G401.6 (cell line): ENCODE data around the gene ARPC2.

ENCODE experiments used
- FAIRE-seq: peaks from 2 replicates; lab custom pipeline; 2012; peaks lifted over from hg19 to GRCh38; lab: Jason Lieb, UNC

The ARPC2 gene

DNA sequence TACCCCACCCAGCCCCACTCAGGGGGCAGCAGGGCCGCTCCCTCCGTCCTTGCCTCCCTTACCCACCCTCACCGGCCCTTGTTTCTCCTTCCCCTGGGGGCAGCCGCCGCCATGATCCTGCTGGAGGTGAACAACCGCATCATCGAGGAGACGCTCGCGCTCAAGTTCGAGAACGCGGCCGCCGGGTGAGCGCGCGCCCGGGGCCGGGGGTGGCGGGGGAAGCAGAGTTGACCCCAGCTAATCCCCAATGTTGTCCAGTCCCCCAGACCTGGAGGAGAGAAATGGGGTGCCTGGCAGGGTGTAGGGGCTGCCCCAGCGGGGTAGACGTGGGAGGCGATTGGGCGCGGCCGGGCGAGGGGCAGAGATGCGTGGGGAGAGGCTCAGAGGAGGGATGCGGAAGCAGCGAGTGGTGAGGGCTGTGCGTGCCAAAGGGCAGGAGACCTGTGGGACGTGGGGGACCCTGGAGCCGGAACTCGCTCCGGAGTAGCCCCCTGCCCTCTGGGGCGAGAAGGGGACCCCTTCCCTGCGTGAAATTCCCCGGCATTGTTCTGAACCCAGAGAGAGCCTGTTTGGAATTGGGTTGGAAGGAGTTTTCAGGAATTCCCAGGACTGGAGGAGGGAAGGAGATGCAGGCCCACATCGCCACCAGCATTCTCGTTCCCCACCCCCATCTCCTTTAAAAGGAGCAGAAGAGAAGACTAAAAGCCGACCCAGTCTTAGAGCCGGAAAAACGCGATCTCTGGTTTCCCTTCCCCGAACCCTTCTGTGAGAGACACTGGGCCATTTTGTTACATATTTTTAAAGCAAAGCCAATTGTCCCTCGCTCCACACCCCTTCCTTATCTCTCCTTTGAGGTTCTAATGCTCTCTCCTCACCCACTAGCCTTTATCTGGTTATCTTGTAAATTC, 625 bp downstream of the ARPC2 start:
- FAIRE-seq: no peak

DNA sequence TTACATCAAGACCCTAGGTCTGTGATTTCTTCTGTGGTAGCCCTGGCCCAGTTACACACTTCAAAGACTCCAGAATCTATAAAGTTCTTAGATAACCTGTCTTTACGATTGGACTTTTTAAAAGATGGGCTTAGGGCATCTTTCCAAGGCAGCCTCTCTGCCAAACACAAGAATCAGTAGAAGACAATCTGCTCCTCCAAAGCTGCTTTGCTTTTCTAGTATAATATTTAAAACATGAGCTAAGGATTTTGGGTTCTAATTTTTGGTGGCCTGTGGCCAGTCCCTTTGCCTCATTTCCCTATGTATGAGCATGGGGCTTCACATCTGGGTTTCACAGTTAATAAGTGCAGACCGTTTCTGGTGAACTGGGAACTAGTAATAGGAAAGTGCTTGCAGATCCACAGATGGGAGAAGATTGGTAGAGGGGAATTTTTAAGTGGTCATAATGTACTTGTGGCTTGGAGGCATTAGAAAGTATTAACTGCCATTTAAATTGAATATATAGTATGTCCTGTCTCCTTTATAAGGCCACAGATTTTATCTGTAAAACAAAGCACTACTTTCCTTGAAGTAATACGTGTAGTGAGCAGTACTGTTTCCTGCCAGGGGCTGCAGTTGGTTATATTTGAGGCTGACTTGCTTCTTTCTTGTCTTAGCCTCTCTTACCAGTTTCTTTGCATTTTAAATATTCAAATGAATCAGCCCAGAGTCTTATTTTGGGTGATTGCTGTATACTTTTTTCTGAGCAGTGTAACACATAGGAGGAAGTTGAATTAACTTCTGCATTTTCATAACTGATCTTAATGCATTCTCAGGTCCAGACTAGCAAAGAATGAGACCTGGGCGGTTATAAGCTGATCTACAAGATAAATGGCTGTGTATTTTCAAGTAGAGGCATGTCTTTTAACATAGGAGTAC, 1.5 kb downstream of the ARPC2 start:
- no peak for FAIRE-seq

DNA sequence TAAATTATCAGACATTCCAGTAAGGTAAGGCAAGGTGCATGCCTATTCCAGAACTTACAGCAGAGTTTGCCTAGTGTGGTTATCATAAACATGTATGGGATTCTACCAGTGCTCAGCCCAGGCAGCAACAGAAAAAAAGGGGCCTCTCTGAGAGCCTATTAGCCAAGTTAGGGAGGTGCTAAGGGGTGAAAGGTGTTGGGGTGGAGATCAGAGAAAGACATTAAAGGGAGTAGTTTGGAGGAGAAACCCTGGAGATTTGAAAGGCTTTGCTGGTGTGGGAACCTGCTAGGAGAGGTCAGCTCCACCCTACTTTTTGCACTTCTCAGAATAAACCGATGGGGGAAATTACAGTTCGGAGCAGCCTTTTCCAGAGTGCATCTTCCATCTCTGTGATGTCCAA, 2.9 kb downstream of the ARPC2 start:
- FAIRE-seq: no peak

DNA sequence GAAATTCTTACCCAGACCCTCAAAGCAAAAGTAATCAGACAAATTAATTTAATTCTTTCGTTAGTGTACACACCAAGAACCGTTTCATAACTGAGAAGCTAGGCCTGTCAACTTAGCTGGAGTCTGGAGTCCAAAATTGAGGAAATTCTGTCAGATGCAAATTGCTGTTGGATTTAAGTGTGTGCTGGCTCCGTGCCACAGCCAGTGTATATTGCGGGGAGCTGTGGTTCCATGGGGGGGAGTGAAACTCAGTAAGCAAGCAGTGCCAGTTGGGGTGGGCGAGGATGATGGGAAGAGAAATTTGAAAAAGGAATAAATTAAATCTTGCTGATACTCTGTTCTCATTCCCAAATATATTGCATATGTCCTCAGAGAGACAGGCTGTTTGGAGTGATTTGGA, 4.0 kb downstream of the ARPC2 start:
- FAIRE-seq: no peak

DNA sequence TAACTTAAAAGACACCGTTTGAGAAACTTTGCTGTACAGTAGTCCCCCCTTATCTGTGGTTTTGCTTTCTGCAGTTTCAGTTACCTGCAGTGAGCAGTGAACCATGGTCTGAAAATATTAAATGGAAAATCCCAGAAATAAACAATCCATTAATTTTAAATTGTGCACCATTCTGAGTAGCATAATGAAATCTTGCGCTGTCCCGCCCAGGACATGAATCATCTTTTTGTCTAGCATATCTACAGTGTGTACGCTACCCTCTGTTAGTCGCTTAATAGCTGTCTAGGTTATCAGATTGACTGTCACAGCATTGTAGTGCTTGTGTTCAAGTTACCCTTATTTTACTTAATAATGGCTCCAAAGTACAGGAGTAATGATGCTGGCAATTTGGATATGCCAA, 6.1 kb downstream of the ARPC2 start:
- no peak for FAIRE-seq

DNA sequence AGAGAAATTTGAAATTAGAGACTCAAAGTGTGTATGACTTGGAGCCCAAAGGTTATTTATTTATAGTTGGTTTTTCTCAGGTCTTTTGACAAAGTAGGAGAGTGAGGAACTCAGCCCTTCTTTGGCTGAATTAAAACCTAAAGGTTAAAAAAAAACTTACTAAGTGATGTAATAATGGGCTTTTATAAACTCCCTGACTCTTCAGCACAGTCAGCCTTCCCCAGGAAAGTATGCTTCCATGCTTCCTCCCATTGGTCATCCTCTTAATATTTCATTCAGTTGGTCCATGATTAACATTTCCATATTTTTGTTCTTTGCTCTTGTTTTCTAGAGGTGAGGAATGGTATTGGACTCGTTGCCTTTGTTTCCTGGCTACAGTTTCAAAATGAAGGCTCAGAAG, 7.2 kb downstream of the ARPC2 start:
- no peak for FAIRE-seq

DNA sequence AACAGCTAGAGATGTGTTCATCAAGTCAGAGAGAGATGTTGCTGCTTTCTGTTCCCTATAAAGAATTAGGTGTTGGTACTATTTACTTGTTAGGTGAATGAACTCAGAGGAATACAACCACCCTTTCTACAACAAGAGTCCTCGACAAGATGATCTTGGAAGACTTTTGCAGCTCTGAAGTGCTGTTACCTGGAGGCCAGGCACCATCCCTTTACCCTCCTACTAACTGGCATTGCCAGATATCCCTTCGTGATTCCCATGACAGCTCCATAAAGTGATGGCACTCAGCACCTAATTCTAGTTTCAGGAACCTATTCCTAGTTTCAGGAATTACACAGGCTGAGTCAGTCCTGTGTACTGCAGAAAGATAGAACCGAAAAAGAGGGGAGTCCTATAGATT, 9.9 kb downstream of the ARPC2 start:
- FAIRE-seq: no peak

DNA sequence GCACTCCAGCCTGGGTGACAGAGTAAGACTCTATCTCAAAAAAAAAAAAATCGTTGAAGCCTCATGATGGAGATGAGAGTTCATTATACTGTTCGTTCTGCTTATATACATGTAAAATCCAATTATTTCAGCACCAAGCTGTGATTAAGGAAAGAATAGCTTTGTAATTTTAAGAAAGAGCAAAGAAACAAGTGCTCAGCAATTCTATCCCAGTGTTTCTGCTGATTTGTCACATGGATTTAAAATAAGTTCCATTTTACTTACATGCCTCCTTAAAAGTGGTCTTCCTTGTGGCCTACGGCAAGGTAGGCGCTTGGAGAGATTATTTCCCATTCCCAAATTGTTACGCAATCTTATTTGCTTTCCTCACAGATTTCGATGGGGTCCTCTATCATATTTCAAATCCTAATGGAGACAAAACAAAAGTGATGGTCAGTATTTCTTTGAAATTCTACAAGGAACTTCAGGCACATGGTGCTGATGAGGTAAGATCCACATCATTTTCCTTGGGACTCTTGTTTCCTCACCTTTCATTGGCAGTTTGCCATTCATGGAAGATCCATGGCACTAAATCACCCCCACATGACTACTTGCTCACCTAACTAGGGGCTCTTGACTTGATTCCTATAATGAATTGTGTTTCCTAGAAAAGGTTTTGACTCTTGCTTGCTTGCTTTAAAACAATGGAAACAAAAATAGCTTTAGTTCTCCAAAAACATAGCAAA, 11.5 kb downstream of the ARPC2 start:
- no peak for FAIRE-seq

DNA sequence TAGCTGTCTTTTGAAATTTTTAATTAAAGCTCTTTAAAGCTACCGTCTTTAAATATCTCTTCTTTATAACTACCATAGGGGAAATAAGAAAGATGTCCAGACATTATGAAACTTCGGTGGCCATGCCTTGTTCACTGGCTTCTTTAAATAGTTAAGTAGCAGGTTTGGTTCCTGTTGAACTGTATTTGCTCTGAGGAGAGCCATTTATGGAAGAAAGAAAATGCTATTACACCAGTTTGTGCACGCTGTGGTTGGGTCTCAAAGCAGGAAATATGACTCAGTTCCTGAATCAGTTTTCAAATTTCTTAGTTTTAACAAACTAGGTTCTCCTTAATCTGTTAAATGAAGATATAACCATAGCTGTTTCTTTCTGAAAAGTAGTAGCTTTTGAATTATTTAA, 12.2 kb downstream of the ARPC2 start:
- peak; percentile 27 for FAIRE-seq

DNA sequence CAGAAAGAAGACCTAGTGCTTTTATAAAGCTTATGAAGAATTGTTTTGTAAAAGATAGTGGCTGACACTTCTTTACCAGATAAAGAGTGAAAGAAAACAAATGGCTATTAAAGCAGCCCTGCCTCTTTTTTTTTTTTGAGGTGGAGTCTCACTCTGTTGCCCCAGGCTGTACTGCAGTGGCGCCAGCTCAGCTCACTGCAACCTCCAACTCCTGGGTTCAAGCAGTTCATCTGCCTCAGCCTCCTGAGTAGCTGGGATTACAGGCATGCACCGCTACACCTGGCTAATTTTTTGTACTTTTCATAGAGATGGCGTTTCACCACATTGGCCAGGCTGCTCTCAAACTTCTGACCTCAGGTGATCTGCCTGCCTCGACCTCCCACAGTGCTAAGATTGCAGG, 12.9 kb downstream of the ARPC2 start:
- FAIRE-seq: no peak

DNA sequence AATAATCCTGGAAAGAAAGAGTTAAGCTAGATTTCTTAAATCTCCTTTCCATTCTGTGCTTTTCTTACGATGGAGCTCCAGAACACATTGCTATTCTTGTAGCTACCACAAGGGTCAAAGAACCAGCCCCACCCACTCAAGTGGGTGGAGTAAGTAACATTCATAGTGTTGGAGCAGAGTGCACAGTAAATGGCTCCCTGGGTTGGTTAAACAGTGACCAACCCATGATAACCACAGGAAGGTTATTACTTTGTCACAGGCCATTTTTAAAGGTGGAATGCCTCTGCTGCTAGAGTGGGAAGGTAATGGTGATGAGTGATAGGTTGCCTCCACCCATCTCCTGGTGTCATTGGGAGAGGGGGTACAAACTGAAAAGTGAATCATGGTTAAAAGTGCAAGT, 13.9 kb downstream of the ARPC2 start:
- FAIRE-seq: no peak

DNA sequence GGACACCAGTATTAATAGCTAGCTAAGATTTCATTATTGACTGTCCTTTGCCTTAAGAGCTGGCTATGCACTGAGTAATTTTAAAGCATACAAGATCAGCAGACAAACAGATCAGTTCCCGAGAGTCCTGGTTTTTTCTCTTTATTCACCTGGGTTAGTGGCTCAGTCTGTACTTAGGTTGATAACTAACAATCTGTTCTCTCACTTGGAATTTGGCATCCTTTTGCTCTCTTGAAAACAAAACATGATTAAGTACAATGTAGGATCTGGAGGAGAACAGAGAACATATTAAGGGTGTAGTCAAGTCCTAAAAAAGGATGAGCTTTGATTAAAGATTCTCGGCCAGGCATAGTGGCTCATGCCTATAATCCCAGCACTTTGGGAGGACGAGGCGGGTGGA, 16.6 kb downstream of the ARPC2 start:
- FAIRE-seq: no peak

DNA sequence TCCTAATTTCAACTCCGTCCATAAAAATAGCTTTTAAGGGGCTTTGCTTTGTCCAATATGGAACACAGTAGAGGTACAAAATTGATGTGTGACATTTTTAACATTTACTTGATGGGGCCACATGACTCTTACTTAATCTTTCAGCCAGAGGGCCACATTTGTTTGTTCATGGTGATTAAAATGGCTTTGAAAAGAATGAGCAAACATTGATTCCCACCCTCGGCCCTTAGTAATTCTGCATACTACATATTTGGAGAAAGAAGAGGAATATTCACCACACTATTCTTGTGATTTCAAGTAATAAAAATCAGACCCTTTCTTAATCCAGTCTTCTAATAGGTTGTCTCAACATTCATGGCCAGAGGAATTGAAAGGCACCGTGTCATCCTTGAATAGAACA, 17.5 kb downstream of the ARPC2 start:
- FAIRE-seq: no peak

DNA sequence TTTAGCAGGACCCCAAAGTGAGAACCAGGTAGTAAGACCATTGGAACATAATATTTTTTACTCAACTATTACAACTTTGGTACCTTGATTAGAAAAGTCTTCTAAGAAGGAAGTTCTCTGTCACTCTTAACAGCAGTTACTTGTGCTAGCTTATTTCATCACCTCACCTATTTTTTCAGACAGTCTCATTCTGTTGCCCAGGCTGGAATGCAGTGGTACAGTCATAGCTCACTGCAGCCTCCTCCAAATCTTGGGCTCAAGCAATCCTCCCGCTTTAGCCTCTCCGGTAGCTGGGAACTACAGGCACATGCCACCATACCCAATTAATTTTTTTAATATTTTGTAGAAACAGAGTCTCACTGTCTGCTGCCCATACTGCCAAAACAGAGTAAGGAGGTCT, 18.0 kb downstream of the ARPC2 start:
- FAIRE-seq: no peak

DNA sequence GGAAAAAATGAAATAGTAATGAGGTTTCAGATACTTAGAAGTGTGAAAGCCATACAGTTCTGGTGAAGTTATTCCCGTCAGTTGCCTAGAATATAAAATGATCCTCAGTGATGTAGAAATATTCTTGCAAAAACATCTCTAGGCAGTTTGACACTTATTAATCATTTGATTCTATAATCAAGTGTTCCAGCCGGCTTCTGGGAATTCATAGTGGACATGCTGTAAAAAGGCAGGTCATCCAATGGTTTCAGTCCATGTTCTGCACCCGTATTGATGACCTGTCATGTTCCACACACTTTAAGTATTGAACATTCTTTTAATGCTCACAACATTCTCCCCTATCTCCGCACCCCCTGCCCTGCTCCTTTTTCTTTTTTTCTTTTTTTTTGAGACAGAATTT, 19.8 kb downstream of the ARPC2 start:
- no peak for FAIRE-seq

DNA sequence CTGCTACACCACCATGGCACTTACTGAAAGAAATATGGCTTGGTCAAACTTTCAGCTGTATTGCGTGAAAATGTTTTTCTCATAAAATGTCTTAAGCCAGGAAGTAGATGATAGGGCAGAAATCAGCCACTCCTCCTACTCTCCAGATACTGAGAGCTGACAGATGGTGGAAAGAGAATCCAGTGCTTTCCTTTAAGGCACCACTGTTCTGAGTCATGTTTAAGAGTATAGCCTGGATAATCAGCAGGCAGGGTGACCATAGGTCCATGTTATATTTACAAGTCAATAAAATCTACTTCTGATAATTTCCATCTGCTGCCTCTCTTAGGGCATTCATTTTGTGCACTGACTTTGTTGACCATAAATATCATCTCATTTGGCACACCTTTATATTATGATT, 21.9 kb downstream of the ARPC2 start:
- no peak for FAIRE-seq

DNA sequence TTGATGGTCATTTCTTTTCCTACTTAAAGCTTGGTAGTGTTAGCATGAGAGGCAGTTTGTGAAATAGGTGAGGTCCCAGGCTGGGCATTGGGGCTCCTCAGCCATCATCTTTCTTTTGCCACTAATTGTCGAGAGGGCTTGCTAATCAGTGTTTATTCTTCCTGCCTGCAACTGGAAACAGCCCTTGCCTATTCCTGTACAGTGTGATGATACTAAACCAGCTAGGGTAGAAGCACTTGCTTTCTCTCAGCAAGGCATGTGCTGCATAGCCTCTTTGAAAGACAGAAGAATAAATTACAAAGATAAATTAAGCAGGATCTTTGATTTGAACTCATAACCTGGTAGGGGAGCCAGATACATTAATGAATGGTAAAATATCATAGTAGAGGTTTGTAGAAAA, 27.2 kb downstream of the ARPC2 start:
- no peak for FAIRE-seq

DNA sequence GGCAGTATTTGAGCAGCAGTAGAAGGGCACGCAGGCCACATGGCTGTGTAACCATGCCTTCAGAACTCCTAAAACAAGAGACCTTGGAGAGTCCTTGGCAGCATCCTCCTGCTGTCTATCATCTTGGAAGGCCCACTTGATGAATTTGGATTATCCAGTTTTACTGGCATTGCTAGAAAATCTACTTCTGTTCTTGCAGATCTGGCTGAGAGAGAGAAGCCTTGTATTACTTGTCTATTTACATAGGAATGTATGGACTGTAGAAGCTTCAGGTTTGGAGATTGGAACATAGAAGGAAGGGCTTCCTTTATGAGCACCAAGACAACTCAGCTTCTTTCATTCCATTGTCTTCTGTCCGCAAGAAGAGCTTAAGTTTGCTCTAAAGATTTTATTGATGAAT, 27.7 kb downstream of the ARPC2 start:
- FAIRE-seq: no peak

DNA sequence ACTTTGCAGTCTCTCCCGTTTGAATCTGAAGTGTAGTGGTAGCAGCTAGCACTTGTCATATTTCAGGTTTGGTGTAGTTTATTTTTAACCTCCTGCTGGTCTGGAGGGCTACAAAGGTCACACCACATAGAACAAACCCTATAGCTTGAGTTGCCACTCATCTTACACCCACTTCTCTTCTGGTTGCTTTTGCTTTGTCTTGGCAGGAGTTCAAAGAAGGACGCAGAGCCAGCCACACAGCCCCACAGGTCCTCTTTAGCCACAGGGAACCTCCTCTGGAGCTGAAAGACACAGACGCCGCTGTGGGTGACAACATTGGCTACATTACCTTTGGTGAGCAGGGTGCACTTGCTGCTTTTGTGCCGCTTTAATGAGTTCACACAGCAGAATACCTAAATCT, 28.2 kb downstream of the ARPC2 start:
- no peak for FAIRE-seq

DNA sequence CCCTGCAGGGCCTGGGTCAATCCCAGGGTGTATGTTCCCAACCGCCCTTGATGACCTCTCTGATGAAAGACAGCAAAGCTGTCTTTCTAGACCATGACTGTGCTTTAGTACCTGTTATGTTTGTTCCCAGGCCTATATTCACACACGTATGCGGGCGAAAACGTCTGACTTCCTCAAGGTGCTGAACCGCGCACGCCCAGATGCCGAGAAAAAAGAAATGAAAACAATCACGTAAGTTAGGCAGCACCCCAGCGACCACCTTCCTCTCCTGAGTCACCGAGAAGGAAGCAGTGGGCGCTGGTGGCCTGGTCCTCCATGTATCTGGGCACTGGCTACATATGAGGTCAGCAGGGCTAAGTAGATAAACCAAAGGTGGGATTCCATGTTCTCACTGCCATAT, 32.7 kb downstream of the ARPC2 start:
- FAIRE-seq: no peak

DNA sequence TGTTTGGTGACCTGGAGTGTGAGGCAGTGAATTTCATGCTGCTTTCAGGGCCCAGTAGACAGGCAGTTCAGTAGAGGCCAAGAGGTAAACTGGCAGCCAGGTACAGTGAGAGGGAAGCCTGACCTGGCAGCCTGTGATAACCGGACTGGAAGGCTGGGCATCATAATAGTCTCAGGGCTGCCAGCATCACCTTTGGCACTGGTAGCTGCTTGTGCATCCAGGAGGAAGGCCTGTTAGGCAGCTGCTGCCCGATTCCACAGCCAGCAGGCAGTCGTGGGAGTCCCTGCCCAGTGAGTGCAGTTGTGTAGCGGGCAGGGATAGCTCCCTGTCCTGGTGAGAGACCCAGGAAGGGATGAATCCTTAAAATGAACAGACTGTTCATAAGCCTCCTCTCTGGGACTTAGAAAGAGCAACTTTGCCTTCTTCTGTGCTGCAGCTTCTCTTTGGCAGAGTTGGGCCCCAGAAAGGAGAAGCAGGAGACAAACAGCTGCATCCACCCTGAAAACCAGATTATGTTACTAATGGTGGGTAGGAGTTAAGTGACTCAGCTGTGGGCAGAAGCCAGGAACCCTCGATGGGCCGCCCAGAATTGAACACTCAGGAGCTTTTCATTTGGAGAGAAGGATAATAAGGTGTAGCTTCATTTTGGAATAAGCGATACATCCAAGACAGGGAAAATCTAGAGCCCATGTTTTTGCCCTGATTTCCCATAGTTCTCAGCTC, 35.7 kb downstream of the ARPC2 start:
- FAIRE-seq: no peak

DNA sequence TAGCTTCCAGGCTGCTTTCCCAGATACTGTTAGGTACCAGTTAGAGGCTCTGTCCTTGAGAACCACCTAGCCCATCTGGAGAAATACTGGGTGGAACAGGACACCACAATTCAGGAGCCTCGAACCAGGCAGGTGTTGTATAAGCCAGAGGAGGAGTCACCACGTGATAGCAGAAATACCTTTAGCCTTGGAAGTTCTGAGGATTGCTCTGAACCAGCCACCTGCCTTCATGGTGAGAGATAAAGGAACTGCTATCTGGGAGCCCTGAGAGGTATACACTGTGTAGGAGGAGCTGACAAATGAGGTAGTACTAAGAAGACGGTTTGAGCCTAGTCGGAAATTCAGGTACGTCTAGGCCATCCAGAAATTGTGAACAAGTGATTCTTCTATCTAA, 36.2 kb downstream of the ARPC2 start:
- no peak for FAIRE-seq
